ENCODE results near the gene NFATC1. TPM values are rescaled to one million over a fixed set of nuclear protein-coding genes. Genes with fewer than 3 reads are reported as not detected.

The NFATC1 gene
- total RNA-seq, 4 donors from 2014 or later = 0.79 to 4.8 (median 2.6) TPM

DNA sequence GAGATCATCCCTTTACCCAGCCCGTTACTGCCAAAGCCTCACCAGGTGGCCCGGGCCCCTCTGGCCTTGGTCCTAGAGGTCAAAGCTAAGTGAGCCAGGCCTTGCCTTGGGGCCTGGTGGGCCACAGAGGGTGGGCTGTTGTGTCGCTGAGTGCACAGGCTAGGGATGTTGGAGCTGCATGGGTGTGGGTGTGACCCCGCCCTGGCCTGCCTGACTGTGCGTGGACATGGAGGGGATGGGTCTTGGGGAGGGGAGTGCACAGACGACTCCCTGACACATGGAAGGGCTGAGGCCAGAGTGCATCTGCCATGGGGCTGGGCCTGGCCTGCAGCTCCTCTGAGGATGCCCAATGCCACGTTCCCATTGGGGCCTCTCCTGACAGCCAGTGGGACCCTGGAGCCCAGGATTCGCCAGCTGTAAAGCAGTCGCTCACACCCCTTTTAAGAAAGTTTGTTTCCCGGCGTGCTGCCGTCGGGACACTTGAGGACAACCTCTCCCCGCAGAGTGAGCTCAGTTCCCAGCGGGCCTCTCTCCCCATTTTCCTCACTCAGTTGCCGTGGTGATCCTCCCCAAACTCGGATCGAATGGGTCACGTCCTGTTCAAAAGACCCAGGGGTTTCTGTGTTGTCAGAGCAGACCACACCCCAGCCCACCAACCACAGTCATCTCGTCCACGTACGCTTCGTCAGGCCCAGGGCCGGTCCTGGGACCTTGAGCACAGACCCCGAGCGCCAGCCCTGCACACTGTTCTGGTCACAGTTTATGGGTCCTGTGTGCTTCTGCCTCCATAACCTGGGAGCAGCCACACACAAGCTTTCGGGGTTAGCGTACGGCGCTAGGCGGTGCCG, 93.5 kb downstream of the NFATC1 start:
- DNase-seq = no peak
- Histone ChIP-seq H3K27ac (no peak overlapping the region), H3K27me3 (no peaks in the 10 kb centered on the region), H3K4me1 (peaks cover 0 to 16% (median 3%) of the 10 kb centered on the region in 3 donors), H3K4me3 (no peak overlapping the region), H3K9me3 (no peaks in the 10 kb centered on the region), H3K36me3 (peaks cover 0 to 39% (median 6%) of the 10 kb centered on the region in 3 donors)
- intact Hi-C loops (cut with DNase I) = no loop called here
- 93 to 100% methylated on average over 6 to 18 of the region's 32 CpGs for WGBS, 2 donors
- TF ChIP-seq POLR2A (IDR thresholded peaks at IDR 0.05) = no peak

DNA sequence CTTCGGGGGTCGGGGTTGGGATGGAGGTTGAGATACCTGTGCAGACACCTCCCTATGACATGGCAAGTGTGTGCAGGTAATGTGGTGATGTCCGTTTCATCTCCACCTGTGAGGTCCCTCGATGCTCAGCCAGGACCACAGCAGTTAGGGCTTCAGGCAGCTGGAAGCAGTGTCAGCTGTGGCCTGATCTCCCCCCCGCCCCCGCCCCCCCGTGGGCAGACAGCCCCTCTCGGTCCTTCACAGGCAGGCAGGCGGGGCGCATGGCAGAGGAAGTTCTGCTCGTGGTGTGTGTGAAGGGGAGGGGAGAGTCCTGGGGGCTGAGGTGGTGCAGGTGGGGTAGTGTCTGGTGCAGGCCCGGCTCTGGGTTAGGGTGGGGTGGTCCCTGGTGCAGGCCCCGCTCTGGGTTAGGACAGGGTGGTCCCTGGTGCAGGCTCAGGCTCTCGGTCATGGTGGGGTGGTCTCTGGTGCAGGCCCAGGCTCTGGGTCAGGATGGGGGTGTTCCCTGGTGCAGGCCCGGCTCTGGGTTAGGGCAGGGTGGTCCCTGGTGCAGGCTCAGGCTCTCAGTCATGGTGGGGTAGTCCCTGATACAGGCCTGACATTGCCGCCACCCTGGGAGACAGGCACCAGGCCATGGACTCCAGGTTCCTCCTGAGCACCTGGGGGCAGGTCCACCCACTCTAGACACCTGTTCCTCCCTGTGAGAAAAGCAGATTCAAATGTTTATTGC, 94.3 kb downstream of the NFATC1 start:
- TF ChIP-seq, protein P1, sequence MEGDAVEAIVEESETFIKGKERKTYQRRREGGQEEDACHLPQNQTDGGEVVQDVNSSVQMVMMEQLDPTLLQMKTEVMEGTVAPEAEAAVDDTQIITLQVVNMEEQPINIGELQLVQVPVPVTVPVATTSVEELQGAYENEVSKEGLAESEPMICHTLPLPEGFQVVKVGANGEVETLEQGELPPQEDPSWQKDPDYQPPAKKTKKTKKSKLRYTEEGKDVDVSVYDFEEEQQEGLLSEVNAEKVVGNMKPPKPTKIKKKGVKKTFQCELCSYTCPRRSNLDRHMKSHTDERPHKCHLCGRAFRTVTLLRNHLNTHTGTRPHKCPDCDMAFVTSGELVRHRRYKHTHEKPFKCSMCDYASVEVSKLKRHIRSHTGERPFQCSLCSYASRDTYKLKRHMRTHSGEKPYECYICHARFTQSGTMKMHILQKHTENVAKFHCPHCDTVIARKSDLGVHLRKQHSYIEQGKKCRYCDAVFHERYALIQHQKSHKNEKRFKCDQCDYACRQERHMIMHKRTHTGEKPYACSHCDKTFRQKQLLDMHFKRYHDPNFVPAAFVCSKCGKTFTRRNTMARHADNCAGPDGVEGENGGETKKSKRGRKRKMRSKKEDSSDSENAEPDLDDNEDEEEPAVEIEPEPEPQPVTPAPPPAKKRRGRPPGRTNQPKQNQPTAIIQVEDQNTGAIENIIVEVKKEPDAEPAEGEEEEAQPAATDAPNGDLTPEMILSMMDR (IDR thresholded peaks at IDR 0.05) = no peak
- TF ChIP-seq POLR2A (IDR thresholded peaks at IDR 0.05) = no peak
- intact Hi-C loops (cut with DNase I) = no loop called here
- Histone ChIP-seq H3K27ac (no peak overlapping the region), H3K4me3 (no peak overlapping the region), H3K4me1 (peaks cover 0 to 11% (median 3%) of the 10 kb centered on the region in 3 donors), H3K9me3 (no peaks in the 10 kb centered on the region), H3K36me3 (peaks cover 0 to 39% (median 6%) of the 10 kb centered on the region in 3 donors), H3K27me3 (no peaks in the 10 kb centered on the region)
- no peak for DNase-seq
- WGBS, 2 donors = 89% methylated on average over 3 of the region's 16 CpGs; no CpG with 5 or more reads in 1 of the 2 donors

DNA sequence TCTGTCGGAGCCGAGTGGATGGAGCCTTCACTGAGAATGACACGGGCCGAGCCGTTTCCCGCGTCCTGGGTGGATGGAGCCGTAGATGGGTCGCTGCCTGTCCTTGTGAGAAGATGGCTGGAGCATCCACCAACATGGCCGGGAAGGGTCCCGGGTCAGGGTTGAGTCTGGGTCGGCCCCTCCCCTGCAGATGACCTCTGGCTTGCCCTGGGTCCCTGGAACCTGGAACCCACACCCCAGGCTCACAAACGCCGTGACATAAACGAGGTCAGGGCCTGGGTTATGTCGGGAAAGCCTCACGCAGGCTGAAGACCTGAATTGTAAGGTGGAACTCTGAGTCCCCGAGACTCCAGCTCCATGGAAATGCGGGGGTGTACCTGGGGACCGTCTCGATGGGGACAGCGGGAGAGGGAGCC, 94.9 kb downstream of the NFATC1 start:
- peaks cover 0 to 5% (median 0%) of the 10 kb centered on the region in 3 donors for H3K4me1 ChIP-seq
- no peaks in the 10 kb centered on the region for H3K27me3 ChIP-seq
- H3K36me3 ChIP-seq = peaks cover 0 to 39% (median 6%) of the 10 kb centered on the region in 3 donors
- 88 to 100% methylated on average over 4 to 12 of the region's 22 CpGs for WGBS, 2 donors
- no peaks in the 10 kb centered on the region for H3K9me3 ChIP-seq
- H3K4me3 ChIP-seq = no peak overlapping the region
- no peak for TF ChIP-seq POLR2A (IDR thresholded peaks at IDR 0.05)
- TF ChIP-seq, protein P1 (IDR thresholded peaks at IDR 0.05) = no peak
- intact Hi-C loops (cut with DNase I) = no loop called here
- no peak for DNase-seq
- H3K27ac ChIP-seq = no peak overlapping the region

DNA sequence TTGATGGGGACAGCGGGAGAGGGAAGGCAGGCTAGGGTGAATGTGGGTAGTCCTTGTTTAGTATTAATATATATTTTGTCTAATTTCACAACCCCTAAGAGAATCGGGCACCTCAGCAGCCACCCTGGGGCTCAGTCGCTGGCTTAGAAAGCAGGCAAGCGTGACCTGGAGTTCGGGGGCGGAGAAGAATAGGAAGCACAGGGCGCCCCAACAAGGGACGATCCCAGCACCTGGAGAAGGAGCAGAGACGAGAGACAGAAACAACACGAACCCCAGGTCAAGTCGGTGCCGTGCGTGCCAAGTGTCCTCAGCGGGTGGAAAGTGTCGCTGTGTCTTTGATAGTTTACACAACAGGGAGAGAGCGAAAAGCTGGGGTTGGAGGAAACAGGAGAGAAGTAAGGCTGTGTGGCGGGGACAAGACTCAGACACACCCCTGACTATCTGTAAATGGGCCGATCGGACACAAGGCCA, 95.4 kb downstream of the NFATC1 start:
- no peaks in the 10 kb centered on the region for H3K27me3 ChIP-seq
- H3K4me3 ChIP-seq = no peak overlapping the region
- no peak overlapping the region for H3K27ac ChIP-seq
- H3K4me1 ChIP-seq = peaks cover 0 to under 1% (median 0%) of the 10 kb centered on the region in 3 donors
- WGBS, 2 donors = 92 to 93% methylated on average over 18 of the region's 19 CpGs
- TF ChIP-seq POLR2A (IDR thresholded peaks at IDR 0.05) = no peak
- TF ChIP-seq, protein P1 (IDR thresholded peaks at IDR 0.05) = no peak
- no peak for DNase-seq
- peaks cover 0 to 39% (median 6%) of the 10 kb centered on the region in 3 donors for H3K36me3 ChIP-seq
- intact Hi-C loops (cut with DNase I) = no loop called here
- H3K9me3 ChIP-seq = no peaks in the 10 kb centered on the region

DNA sequence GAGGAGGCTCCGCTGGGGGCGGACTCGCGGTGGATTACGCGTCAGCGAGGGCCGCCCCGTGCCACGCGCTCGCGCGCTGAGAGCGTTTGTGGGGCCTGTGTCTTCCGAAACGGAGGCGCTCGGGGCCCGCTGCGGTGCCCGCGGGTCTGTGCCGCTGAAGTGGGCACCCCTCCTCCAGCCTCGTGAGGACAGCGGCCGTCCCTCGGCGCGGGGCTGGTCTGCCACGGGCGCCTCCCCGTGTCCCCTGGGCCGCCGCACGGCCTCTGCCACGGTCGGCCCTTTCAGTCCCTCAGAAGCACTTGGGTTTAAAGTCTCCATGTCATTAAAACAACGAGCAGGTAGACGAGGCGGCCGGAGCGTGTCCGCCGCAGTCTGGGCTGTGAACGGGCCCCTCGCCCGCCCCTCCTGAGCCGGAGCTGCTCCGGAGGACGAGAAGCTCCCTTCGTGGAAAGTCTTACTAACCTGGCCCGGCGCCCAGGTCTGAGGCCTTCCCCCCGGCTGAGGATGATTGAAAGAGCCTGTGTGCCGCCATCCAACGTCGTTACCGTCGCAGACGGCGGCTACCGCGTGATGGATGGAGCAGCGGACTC, 97.6 kb downstream of the NFATC1 start:
- intact Hi-C loops (cut with DNase I) = no loop called here
- Histone ChIP-seq H3K4me1 (peaks cover 0 to 12% (median 10%) of the 10 kb centered on the region in 3 donors), H3K27ac (no peak overlapping the region), H3K9me3 (no peaks in the 10 kb centered on the region), H3K27me3 (no peaks in the 10 kb centered on the region), H3K4me3 (no peak overlapping the region), H3K36me3 (peaks cover 0 to 19% (median 0%) of the 10 kb centered on the region in 3 donors)
- DNase-seq = no peak
- TF ChIP-seq, protein P1 (IDR thresholded peaks at IDR 0.05) = no peak
- TF ChIP-seq POLR2A (IDR thresholded peaks at IDR 0.05) = no peak
- 94 to 96% methylated on average over 23 to 34 of the region's 65 CpGs for WGBS, 2 donors

Data from esophagus squamous epithelium (tissue), 5 donors.